Hindlimb muscle (tissue), 1 donor: ENCODE data around the gene TRHDE. TPM values are rescaled to one million over a fixed set of nuclear protein-coding genes. Genes with fewer than 3 reads are reported as not detected.

Source experiments
- DNase-seq: peaks from one replicate; pipeline ENCODE4 v3.0.0-alpha.2; 2013
- polyA plus RNA-seq: library from polyadenylated mRNA; unstranded; fragments of 120-200 nt; gene quantifications from one replicate; pipeline ENCODE4 v1.2.1, GENCODE V29; 2013; ENCODE audit not compliant: insufficient read length

Gene TRHDE, protein sequence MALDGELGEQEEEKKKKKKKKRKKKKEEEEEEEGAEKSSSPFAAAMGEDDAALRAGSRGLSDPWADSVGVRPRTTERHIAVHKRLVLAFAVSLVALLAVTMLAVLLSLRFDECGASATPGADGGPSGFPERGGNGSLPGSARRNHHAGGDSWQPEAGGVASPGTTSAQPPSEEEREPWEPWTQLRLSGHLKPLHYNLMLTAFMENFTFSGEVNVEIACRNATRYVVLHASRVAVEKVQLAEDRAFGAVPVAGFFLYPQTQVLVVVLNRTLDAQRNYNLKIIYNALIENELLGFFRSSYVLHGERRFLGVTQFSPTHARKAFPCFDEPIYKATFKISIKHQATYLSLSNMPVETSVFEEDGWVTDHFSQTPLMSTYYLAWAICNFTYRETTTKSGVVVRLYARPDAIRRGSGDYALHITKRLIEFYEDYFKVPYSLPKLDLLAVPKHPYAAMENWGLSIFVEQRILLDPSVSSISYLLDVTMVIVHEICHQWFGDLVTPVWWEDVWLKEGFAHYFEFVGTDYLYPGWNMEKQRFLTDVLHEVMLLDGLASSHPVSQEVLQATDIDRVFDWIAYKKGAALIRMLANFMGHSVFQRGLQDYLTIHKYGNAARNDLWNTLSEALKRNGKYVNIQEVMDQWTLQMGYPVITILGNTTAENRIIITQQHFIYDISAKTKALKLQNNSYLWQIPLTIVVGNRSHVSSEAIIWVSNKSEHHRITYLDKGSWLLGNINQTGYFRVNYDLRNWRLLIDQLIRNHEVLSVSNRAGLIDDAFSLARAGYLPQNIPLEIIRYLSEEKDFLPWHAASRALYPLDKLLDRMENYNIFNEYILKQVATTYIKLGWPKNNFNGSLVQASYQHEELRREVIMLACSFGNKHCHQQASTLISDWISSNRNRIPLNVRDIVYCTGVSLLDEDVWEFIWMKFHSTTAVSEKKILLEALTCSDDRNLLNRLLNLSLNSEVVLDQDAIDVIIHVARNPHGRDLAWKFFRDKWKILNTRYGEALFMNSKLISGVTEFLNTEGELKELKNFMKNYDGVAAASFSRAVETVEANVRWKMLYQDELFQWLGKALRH
- polyA plus RNA-seq = 0.40 TPM

DNA sequence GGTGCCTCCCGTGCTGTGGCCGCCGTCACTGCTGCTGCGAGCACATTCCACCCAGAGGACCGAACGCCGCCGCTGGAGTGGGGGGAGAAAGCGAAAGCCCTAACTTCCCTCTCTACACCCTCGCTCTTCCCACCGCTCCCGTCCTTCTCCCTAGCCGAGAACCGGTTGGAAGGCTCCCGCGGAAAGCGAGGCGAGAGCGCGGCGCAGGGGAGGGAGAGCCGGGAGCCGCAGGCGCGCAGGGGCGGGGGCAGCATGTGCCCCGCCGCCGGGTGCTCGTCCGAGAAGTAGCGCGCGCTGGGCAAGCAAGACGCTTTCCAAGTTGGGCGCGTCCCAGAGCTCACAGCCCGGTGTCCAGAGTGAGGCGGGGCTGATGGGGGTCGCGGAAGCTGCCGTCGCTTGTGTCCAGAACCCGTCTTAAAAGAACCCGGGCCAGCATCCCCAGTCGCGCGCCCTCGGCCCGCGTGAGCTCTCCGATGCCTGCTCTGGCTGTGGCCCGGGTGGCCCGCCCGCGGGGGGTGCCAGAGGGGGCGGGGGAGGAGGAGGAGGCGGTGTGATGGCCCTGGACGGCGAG, at the start of gene TRHDE:
Gene TRHDE (plus strand): TSS at position 280 of the 571 bp plus-strand sequence. CDS start 274 bp downstream, at position 554.
- peak; percentile 42 for DNase-seq

DNA sequence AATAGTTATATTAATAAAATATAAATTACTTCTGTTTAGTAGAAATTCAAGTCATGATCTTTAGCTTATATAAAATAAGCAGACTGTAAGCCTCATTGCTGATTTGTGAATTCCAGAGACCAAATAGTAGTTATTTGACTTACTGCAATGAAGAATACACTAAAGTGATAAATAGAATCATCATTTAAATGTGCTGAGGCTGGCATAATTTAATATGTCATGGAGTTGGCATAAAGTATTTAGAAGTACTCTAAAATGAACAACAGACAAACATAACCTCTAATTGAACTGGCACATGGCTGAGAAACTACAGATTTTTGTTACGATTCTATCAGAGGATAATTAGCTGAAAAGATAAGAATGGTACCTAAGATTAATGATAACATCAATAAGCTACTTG, 45.7 kb upstream of the TRHDE start:
- DNase-seq = no peak

DNA sequence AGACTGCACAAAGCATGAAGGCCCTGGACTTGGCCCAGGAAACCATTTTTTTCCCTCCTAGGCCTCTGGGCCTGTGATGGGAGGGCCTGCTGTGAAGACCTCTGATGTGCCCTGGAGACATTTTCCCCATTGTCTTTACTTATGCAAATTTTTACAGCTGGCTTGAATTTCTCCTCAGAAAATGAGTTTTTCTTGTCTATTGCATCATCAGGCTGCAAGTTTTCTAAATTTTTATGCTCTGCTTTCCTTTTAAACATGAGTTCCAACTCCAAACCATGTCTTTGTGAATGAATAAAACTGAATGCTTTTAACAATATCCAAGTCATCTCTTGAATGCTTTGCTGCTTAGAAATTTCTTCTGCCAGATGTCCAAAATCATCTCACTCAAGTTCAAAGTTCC, 43.7 kb upstream of the TRHDE start:
- DNase-seq = no peak

DNA sequence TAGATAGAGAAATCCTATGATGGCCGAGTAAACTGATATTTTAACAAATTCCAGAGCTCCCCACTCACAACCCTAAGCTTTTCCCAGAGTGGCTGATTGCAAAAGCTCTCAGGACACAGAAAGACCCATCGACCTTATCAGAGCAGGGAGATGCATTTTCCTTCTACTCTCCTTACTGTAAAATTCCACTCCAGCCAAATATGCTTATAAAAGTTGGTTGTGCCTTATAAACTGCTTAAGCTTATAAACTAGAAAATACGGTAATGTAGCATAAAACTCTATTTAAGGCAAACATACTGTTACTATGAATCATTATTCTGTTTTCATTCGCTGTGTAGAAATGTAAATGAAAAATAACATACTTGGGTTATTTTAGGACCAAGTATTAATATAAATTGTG, 41.6 kb upstream of the TRHDE start:
- DNase-seq = no peak

DNA sequence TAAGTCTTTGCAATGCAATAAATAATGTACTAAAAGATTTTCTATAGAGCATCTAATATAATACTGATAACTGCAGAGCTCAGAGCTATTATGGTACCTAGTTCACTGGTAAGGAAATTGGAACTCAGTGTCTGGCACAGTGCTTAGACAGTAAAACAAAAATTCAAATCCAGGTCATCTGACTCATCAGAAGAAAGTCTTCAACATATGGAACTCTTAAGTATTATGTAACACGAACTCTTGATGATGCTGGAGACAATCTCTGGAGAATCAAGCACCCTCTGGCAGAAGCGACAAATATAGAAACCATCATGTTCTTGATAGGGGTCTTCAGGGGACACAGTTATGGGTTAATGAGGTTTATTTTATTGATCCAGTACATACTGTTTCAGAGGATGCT, 37.3 kb upstream of the TRHDE start:
- DNase-seq = no peak

DNA sequence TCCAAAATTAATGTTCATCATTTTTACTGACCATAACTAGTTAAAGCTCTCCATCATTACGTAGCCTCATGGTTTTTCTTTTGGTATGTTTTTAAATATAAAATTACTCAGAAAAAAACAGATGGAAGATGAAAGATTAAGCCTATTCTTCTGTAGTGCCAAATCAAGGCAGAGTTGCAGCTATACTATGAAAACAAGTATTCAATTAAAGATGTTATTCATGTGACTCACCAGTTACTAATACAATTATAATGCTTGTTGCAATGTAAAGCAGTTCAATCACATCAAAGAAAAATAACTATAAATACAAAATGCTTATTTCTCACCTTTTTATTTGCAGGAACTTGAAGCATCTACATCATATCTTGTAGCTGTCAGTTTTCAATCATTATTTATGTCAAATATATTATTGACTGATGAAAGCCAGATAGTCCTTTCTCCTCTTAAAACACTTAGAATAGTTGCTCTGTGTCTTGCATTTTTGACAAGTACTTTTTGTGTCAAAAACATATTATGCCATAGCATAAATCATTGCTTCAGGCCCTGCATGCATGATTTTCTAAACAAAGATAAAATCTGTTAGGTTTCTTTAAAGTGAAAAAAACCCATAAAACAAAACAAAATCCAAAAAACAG, 36.0 kb upstream of the TRHDE start:
- DNase-seq = no peak

DNA sequence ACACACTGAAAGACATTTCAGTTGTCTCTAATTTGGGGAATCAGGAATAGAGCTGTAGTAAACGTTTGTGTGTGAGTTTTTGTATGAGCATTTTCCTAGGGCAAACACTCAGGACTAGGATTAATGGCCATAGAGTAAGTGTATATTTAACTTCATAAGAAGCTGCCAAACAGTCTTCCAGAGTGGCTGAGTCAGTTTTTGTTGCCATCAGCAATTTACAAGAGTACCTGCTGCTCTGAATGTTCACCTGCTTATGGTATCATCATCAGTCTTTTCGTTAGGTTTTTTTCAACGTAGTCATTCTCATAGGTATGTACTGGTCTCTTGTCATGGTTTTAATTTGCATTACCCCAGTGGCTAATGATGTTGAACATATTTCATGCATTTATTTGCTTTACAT, 30.6 kb upstream of the TRHDE start:
- no peak for DNase-seq

DNA sequence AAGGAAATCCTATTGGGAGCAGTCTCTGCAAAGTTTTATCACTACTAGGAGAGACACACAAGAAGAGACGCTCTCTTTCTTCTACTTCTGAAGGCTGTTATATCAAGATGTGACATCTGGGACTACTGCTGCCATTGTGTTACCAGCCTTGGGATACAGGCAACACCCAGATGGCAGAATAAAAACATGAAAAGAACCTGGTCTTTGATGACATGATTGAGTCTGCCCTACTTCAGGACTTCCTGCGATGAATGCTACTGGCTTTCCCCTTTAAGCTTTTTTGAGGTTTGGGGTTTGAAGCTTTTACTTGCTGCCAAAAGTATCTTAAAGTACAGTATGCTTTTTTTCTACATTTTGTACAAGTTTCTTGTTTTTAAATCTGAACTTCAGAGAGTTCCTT, 29.2 kb upstream of the TRHDE start:
- no peak for DNase-seq

DNA sequence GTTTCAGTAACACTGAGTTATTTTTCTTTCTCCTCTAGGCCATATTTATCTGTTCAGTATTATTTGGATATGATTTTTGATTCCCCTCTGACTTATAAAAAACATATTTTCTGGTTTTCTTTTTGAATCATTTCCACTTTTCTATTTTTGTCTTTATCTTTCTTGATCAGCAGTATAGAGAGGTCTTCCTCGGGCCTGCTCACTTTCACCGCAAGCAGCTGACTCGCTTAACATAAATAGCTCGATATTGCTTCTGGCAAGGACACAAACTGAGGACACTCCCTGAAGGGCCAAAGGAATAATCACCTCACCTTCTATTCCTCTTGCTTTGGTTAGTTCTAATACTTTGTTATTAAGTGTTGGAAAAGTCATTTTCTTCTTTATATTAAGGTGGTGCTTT, 25.8 kb upstream of the TRHDE start:
- DNase-seq = no peak

DNA sequence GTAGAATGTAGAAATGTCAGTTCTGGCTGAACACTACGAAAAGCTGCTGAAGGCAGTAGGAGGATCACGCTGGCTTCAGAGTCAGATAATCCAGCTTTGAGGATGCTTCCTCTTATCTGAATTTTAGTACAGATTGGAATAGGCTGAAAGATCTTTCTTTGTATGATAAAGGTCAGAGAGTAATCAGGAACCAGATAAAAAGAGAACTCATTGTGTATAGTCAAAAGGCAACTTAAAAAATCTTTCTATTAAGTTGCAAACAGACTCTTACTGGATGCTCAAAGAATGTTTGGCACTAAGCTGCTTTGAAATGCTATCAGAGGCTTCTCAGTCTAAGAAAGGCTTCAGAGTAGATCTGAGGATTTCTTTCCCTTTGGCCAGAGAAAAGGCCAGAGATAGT, 21.8 kb upstream of the TRHDE start:
- DNase-seq = no peak

DNA sequence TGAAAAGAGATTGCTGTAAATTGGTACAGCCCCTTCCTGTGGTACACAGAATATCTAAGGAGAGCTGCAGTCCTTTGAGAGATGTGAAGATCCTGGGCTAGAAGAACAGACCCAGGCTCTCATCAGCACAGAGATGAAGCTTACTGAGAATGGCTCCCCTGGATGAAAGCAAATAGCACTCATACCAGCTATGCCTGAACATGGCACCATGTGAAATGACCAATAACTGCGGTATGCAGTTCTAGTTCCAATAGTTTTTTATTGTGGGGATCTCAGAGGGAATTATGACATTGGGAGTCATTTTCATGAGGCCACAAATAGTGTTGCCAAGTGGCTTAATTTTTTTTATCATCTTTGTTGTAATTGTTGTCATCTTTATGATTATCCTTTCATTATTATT, 15.4 kb upstream of the TRHDE start:
- DNase-seq = no peak

DNA sequence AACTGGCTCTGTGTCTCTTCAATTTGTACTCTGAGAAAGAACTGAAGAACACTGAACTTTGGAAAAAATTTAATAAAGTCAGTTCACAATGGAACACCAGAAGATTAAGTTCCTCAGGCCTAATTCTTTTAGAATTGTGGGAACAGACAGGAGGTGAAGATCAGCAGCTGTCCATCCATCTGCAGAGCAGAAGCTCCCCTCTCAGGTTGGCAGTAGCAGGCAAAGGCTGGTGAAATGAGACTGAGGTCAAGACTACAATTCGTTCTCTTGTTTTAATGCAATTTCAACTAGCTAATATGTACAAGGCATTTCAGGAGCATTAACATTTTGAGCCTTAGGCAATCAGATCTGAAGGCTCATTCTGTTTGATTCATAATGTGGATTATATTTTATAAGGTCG, 10.3 kb upstream of the TRHDE start:
- DNase-seq = no peak

DNA sequence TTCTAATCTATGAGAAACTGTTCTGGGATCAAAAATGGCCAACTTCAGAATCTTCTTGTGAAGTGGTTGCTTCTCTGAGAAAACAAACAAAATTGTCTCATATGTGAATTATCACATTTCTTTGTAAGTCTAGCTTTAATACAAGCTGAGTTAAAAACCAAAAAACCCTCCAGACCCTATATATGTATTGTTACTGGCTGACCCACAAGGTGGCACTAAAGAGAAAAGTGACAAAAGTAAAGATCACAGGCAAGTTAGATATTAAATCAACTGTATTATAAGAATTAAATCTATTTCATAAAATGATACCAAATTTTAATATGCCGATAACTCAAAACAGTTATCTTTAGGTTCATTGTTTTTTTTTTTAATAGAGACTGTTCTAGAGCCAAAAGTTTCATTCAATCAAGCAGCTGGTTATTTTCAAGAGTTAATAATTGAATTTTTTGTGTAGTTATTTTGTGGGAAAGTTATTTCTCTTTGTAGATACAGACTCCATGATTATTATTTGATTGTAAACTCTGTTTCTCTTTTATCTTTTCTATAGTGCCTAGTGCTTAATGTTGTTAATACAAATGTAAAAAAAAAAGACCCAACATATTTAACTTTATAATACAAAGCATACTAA, 7.5 kb upstream of the TRHDE start:
- DNase-seq = no peak

DNA sequence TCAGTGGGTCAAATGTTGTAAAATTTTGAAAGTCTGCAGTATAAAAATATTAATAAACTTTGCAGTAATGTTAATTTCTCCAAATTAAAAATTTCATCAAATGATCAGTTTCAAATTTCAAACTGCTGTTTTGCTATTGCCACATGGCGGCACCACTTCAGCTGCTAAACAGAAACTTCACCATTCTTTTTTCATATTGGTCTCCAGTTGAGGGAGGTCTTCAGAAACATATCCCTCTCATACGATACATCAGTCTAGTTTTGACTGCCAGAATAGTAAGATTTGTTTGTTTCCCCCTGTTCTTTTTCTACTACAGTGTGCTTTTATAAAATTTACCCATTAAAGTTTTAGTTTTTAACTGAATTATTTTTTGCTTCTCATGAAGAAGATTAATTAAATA, 4.2 kb upstream of the TRHDE start:
- no peak for DNase-seq

DNA sequence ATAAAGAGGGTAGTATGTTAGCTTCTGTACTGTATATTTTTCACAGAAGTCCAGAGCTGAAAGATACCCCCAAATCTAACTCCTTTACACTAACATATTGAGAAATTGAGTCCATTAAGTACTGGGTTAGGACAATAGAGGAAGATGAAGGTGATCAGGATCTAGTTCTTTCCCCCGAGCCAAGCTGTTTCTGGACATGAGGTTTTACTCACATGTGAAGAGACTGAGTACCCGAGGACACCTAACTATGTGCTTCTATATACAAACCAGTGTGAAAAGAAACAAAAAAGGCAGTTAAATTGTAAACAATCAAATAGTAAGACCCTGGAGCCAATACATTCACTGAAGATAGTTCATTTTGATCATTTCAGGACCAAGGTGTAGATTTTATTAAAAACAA, 3.8 kb upstream of the TRHDE start:
- no peak for DNase-seq

DNA sequence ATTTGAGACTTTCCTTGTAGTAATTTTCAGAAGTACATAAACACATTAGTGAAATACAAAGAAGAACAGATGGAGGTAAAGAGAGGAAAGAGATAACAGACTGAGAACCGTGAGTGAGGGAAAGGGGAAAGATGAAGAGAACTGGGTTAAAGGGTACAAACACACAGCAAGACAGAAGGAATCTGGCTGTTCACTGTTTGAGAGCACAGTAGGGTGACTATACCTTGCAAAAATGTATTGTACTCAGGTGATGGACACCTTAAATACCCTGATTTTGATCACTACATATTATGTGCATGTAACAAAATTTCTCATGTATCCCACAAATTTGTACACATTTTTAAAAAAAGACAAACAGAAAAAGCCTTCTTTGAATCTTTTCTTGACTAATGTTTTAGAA, 2.7 kb upstream of the TRHDE start:
- DNase-seq = no peak

DNA sequence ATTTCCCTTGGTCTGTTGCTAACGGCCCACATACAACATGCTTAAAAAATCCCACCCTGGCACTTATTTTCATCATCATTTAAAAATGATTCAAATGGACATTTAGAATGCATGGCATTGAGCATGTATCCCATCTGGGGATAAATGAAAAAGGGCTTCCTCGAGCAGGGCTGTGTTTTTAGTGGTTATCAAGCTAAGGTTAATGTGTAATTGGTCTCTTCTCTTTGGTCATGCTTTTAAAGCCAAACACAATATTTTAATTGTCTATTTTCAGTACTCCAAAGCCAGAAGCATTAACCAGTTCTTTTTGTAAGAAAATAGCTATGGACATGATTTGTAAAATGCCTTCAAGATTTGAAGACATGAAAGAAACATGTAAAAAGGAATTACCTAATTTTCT, 1.9 kb upstream of the TRHDE start:
- no peak for DNase-seq

DNA sequence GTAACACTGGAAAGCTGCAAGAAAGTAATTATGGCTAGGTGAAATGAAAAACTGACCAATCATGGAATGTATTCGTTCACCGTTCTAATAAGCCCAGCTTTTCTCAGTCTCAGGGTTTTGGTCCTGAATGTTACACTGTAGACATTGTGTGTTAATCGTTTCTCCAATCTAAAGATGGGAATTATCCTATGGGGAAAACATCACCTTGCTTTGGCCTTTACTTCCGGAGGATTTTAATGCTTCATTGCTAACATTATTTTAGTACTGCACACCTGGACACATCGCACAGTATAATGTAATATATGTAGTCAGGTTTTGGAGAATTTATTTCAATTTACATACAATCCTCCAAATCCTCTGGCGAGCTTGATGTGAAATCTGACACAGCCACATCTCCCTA, 1.2 kb upstream of the TRHDE start:
- no peak for DNase-seq

DNA sequence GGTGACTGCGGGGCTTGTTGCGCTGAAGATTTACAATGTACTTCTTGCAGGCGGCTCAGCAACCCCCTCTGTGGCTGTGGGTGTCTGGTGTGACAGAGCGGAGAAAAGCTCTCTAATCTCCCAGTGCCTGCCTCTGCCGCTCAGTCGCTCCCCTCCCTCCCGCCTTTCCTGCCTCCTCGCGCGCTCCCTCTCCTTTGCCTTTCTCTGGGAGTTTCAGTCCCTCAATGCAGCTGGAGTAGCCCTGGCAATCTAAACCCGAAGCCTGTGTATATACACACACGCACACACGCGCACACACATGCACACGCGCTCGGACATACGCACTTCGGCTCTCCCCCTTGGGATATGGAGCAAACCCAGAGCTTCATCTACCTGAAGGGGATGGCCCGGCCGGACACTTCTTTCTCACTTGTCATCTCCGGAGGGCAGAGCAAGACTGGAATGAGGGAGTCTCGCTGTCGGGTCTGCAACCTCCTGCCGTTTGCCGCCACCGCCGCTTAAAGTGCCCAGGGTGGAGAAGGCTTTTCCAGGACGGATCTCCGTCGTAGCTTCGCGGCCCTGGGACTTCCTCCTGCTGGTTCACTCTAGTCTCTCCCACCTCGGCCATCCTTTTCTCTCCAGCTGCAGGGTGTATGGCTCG, 599 bp upstream of the TRHDE start:
- peak; percentile 33 for DNase-seq

DNA sequence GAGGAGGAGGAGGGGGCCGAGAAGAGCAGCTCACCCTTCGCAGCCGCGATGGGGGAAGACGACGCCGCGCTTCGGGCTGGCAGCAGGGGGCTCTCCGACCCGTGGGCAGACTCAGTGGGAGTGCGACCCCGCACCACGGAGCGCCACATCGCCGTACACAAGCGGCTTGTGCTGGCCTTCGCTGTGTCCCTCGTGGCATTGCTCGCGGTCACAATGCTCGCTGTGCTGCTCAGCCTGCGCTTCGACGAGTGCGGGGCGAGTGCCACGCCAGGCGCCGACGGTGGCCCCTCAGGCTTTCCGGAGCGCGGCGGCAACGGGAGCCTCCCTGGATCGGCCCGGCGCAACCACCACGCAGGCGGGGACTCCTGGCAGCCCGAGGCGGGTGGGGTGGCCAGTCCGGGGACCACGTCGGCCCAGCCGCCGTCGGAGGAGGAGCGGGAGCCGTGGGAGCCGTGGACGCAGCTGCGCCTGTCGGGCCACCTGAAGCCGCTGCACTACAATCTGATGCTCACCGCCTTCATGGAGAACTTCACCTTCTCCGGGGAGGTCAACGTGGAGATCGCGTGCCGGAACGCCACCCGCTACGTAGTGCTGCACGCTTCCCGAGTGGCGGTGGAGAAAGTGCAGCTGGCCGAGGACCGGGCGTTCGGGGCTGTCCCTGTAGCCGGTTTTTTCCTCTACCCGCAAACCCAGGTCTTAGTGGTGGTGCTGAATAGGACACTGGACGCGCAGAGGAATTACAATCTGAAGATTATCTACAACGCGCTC, 745 bp downstream of the TRHDE start:
- DNase-seq = peak; percentile 10

DNA sequence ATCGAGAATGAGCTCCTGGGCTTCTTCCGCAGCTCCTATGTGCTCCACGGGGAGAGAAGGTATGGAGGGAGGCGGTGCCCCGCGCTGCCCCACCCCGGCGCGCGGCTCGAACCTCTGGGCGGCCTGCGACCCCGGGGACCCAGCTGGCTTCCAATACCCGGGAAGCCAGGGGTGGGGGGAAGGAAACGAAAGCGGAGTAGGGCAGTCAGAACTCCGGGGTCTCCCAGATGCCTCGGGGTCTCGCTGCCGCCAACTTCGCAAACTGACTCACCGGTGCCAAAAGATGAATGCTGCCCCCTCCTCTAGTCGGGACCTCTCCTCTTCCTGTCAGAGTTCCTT, 1.3 kb downstream of the TRHDE start:
- DNase-seq = no peak
